ENCODE results near the gene COPS3.

Gene COPS3

GRCh38 chr17:17243163-17243562 is 37.9 kb downstream of the COPS3 start:
- DNase-seq (ENCODE audit: low read depth in 1 of 2, low spot score in 1 of 2), result no peak
- Histone ChIP-seq H3K27ac (replicated peaks) (no peak overlapping the region), H3K4me3 (replicated peaks; ENCODE audit: insufficient read depth, low read length) (no peak overlapping the region), H3K27me3 (ENCODE audit: insufficient read depth, poor library complexity, severe bottlenecking) (no peaks in the 10 kb centered on the region)
- TF ChIP-seq, protein P1, sequence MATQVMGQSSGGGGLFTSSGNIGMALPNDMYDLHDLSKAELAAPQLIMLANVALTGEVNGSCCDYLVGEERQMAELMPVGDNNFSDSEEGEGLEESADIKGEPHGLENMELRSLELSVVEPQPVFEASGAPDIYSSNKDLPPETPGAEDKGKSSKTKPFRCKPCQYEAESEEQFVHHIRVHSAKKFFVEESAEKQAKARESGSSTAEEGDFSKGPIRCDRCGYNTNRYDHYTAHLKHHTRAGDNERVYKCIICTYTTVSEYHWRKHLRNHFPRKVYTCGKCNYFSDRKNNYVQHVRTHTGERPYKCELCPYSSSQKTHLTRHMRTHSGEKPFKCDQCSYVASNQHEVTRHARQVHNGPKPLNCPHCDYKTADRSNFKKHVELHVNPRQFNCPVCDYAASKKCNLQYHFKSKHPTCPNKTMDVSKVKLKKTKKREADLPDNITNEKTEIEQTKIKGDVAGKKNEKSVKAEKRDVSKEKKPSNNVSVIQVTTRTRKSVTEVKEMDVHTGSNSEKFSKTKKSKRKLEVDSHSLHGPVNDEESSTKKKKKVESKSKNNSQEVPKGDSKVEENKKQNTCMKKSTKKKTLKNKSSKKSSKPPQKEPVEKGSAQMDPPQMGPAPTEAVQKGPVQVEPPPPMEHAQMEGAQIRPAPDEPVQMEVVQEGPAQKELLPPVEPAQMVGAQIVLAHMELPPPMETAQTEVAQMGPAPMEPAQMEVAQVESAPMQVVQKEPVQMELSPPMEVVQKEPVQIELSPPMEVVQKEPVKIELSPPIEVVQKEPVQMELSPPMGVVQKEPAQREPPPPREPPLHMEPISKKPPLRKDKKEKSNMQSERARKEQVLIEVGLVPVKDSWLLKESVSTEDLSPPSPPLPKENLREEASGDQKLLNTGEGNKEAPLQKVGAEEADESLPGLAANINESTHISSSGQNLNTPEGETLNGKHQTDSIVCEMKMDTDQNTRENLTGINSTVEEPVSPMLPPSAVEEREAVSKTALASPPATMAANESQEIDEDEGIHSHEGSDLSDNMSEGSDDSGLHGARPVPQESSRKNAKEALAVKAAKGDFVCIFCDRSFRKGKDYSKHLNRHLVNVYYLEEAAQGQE (IDR thresholded peaks at IDR 0.05; ENCODE audit: insufficient replicate concordance, low read depth), result no peak
- TF ChIP-seq, protein P2, sequence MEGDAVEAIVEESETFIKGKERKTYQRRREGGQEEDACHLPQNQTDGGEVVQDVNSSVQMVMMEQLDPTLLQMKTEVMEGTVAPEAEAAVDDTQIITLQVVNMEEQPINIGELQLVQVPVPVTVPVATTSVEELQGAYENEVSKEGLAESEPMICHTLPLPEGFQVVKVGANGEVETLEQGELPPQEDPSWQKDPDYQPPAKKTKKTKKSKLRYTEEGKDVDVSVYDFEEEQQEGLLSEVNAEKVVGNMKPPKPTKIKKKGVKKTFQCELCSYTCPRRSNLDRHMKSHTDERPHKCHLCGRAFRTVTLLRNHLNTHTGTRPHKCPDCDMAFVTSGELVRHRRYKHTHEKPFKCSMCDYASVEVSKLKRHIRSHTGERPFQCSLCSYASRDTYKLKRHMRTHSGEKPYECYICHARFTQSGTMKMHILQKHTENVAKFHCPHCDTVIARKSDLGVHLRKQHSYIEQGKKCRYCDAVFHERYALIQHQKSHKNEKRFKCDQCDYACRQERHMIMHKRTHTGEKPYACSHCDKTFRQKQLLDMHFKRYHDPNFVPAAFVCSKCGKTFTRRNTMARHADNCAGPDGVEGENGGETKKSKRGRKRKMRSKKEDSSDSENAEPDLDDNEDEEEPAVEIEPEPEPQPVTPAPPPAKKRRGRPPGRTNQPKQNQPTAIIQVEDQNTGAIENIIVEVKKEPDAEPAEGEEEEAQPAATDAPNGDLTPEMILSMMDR (IDR thresholded peaks at IDR 0.05; ENCODE audit: insufficient read depth, low read length), result no peak
- TF ChIP-seq GABPA (IDR thresholded peaks at IDR 0.05; ENCODE audit: low read depth) (no peak), SPI1 (IDR thresholded peaks at IDR 0.05; ENCODE audit: borderline replicate concordance, low read depth) (no peak), POLR2AphosphoS5 (IDR thresholded peaks at IDR 0.05; ENCODE audit: low read depth) (no peak)

- DNase-seq (ENCODE audit: low read depth in 1 of 2, low spot score in 1 of 2), result no peak
- TF ChIP-seq, protein P1 (IDR thresholded peaks at IDR 0.05; ENCODE audit: insufficient replicate concordance, low read depth), result no peak
- TF ChIP-seq GABPA (IDR thresholded peaks at IDR 0.05; ENCODE audit: low read depth), result no peak
- TF ChIP-seq POLR2AphosphoS5 (IDR thresholded peaks at IDR 0.05; ENCODE audit: low read depth), result no peak
- TF ChIP-seq, protein P2 (IDR thresholded peaks at IDR 0.05; ENCODE audit: insufficient read depth, low read length), result no peak
- TF ChIP-seq SPI1 (IDR thresholded peaks at IDR 0.05; ENCODE audit: borderline replicate concordance, low read depth), result no peak
- H3K27me3 ChIP-seq (ENCODE audit: insufficient read depth, poor library complexity, severe bottlenecking), result no peaks in the 10 kb centered on the region
- H3K4me3 ChIP-seq (replicated peaks; ENCODE audit: insufficient read depth, low read length), result no peak overlapping the region
- H3K27ac ChIP-seq (replicated peaks), result no peak overlapping the region
Measured at GRCh38 chr17:17242246-17242645, 38.8 kb downstream of the COPS3 start.

DNA sequence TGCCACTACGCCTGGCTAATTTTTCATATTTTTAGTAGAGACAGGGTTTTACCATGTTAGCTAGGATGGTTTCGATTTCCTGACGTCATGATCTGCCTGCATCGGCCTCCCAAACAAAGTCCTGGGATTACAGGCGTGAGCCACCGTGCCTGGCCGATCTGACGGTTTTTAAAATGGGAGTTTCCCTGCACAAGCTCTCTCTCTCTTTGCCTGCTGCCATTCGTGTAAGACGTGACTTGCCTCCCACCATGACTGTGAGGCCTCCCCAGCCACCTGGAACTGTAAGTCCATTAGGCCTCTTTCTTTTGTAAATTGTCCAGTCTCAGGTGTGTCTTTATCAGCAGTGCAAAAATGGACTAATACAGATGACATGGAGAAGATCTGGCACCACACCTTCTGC is 39.4 kb downstream of the COPS3 start:
- Histone ChIP-seq H3K27ac (replicated peaks) (no peak overlapping the region), H3K27me3 (ENCODE audit: insufficient read depth, poor library complexity, severe bottlenecking) (no peaks in the 10 kb centered on the region), H3K4me3 (replicated peaks; ENCODE audit: insufficient read depth, low read length) (no peak overlapping the region)
- DNase-seq (ENCODE audit: low read depth in 1 of 2, low spot score in 1 of 2), result no peak
- TF ChIP-seq POLR2AphosphoS5 (IDR thresholded peaks at IDR 0.05; ENCODE audit: low read depth), result no peak
- TF ChIP-seq, protein P2 (IDR thresholded peaks at IDR 0.05; ENCODE audit: insufficient read depth, low read length), result no peak
- TF ChIP-seq, protein P1 (IDR thresholded peaks at IDR 0.05; ENCODE audit: insufficient replicate concordance, low read depth), result no peak
- TF ChIP-seq SPI1 (IDR thresholded peaks at IDR 0.05; ENCODE audit: borderline replicate concordance, low read depth), result no peak
- TF ChIP-seq GABPA (IDR thresholded peaks at IDR 0.05; ENCODE audit: low read depth), result no peak

Measured in HL-60 (cell line).